CD4-positive, alpha-beta T cell treated with Interleukin-10 for 1 hour (primary cell): ENCODE data around the gene ABCC6.
"Not testable (repeated sequence)": the region's sequence is repeated elsewhere in the genome, so short reads cannot be mapped to it uniquely, and the experiment has no call there.

Experiments
- DNase-seq: peaks from one replicate; pipeline ENCODE4 v3.0.0-alpha.2; 2020

Gene ABCC6

GRCh38 chr16:16222850-16223661 lies at the start of gene ABCC6:
TSS of gene ABCC6 (minus strand) at chr16:16223494. CDS start at chr16:16223434, 60 bp downstream.
- DNase-seq: not testable (repeated sequence)

- DNase-seq: not testable (repeated sequence)
Observed at GRCh38 chr16:16272573-16273221, 49.4 kb upstream of the ABCC6 start.

- DNase-seq: not testable (repeated sequence)
Observed at GRCh38 chr16:16271658-16272057, 48.4 kb upstream of the ABCC6 start.

GRCh38 chr16:16268185-16268808 lies 45.0 kb upstream of the ABCC6 start:
- not testable (repeated sequence) for DNase-seq

- DNase-seq: not testable (repeated sequence)
Observed at GRCh38 chr16:16267708-16268107, 44.4 kb upstream of the ABCC6 start.

- not testable (repeated sequence) for DNase-seq
Observed at GRCh38 chr16:16265044-16265443, 41.8 kb upstream of the ABCC6 start.

GRCh38 chr16:16263947-16264346 lies 40.7 kb upstream of the ABCC6 start:
- DNase-seq: not testable (repeated sequence)

GRCh38 chr16:16262954-16263555 lies 39.8 kb upstream of the ABCC6 start:
- not testable (repeated sequence) for DNase-seq

GRCh38 chr16:16259971-16260370 lies 36.7 kb upstream of the ABCC6 start:
- not testable (repeated sequence) for DNase-seq

- not testable (repeated sequence) for DNase-seq
Observed at GRCh38 chr16:16258822-16259221, 35.5 kb upstream of the ABCC6 start.

- not testable (repeated sequence) for DNase-seq
Observed at GRCh38 chr16:16257301-16257923, 34.1 kb upstream of the ABCC6 start.

- DNase-seq: not testable (repeated sequence)
Observed at GRCh38 chr16:16252377-16252776, 29.1 kb upstream of the ABCC6 start.

GRCh38 chr16:16249621-16250330 lies 26.5 kb upstream of the ABCC6 start:
- DNase-seq: not testable (repeated sequence)

GRCh38 chr16:16247439-16247838 lies 24.1 kb upstream of the ABCC6 start:
- not testable (repeated sequence) for DNase-seq

GRCh38 chr16:16246578-16247262 lies 23.4 kb upstream of the ABCC6 start:
- DNase-seq: not testable (repeated sequence)

- not testable (repeated sequence) for DNase-seq
Observed at GRCh38 chr16:16243886-16244285, 20.6 kb upstream of the ABCC6 start.

GRCh38 chr16:16240667-16241066 lies 17.4 kb upstream of the ABCC6 start:
- DNase-seq: not testable (repeated sequence)

- not testable (repeated sequence) for DNase-seq
Observed at GRCh38 chr16:16237738-16238137, 14.4 kb upstream of the ABCC6 start.

GRCh38 chr16:16237071-16237470 lies 13.8 kb upstream of the ABCC6 start:
- not testable (repeated sequence) for DNase-seq

GRCh38 chr16:16232692-16233061 lies 9.4 kb upstream of the ABCC6 start:
- DNase-seq: not testable (repeated sequence)

GRCh38 chr16:16223662-16224241 lies 458 bp upstream of the ABCC6 start:
- not testable (repeated sequence) for DNase-seq
